SIG-M5 treated with dmso at 0.1 percent for 504 hours (cell line): ENCODE measurements around the gene HIGD1C.
"Not testable (repeated sequence)": the region's sequence is repeated elsewhere in the genome, so short reads cannot be mapped to it uniquely, and the experiment has no call there.

Experiments used
- DNase-seq: peaks from one replicate; lab custom pipeline; 2025; ENCODE audit not compliant: unreplicated experiment; lab: John Stamatoyannopoulos, UW

HIGD1C gene

GRCh38 chr12:50933459-50934124 is 18.8 kb upstream of the HIGD1C start:
- no peak for DNase-seq

- peak; percentile 75 for DNase-seq
Measured at GRCh38 chr12:50934371-50934851, 17.9 kb upstream of the HIGD1C start.

- DNase-seq: peak; percentile 68
Measured at GRCh38 chr12:50934981-50935807, 17.1 kb upstream of the HIGD1C start.

DNA sequence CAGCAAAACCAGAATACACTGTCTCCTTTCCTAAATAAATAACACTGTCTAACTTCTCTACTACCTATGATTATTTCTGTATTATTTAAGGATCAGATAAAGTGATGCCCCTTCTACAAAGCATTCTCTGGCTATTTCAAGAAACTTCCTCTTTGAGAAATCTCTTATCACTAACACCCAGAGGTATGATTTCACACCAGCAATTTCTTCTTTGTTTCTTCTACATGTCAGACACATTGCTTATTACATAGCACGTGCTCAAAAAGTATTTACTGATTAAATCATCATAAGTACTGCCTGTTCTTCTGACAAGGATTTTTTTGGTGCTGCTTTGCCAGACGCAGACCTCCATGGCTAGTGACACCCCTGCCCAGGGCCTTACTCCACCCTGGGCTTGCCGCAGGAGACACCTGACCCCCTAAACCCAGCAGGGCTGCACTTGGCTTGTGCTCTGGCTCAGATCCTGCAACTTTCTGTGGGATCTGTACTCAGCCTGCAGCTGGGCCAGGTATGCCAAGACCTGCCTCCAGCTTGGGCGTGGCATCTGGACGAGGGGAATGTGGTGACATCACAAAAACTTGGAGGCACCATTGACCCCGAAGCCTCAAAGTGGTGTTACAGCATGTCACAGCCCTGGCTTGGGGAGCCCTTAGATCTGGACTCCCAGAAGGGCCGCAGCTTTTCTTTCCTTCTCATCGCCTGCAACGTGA is 15.4 kb upstream of the HIGD1C start:
- DNase-seq: peak; percentile 35

GRCh38 chr12:50937653-50938052 is 14.7 kb upstream of the HIGD1C start:
- DNase-seq: no peak

- no peak for DNase-seq
Measured at GRCh38 chr12:50947933-50948626, 4.3 kb upstream of the HIGD1C start.

GRCh38 chr12:50948798-50949197 is 3.5 kb upstream of the HIGD1C start:
- DNase-seq: no peak

DNA sequence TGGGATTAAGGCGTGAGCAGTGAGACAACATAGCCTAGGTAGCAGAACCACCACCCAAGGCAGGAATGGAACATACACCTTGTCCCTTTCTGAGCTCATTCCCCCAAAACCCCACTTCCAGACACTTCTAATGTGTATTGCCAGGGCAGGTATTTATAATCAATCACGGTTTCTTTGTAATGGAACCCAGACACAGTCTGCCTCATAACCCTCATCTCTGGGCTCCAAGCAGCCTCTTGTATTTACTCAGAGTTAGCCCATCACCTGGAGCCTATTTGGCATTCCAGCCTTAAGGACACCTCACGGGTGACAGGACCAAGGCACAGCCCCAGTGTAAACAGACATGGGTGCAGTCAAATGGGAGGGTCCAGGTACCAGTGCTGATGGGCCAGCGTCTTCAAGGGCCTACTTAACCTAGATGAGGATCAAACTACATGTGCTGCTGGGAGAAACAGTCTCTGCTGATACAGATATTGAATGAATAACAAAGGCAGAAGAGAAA is 2.5 kb upstream of the HIGD1C start:
- no peak for DNase-seq

DNA sequence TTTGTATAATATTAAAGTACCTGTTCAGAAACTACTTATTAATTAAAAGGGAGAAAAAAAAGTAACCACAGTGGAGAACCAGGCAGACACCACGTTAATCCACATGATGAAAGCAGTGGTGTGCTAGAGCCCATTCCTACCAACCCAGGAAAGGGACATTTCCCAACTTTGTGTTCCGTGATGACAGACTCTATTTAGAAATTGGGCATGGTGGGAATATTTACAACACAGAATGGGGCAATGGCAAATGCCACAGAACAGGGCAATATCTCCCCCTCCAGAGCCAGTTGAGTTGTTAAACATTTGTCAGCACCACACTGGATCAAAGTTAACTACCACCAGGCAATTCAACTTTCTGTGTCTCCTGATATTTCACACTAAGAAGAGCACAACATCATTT is 1.2 kb upstream of the HIGD1C start:
- DNase-seq: peak; percentile 21

- no peak for DNase-seq
Measured at GRCh38 chr12:50953047-50953446, 703 bp downstream of the HIGD1C start.

- not testable (repeated sequence) for DNase-seq
Measured at GRCh38 chr12:50954789-50955188, 2.4 kb downstream of the HIGD1C start.

- no peak for DNase-seq
Measured at GRCh38 chr12:50955288-50955687, 2.9 kb downstream of the HIGD1C start.

DNA sequence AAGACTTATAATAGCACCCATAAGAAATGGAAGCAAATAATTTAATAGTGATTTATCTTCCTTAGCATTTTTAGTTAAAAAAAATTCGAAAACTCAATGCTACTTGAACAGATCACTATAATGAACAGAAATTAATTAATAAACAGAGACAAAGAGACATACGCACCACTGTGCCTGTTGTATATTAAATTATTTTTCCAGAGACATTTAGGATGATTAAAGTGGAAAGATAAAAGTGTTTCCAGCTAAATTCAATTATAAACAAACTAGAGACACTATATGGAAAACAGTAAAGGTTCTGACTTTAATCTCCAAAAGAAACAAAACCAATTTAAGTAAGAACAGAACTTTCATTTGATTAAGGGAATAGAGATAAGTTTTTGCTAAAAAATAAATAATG is 3.4 kb downstream of the HIGD1C start:
- no peak for DNase-seq

DNA sequence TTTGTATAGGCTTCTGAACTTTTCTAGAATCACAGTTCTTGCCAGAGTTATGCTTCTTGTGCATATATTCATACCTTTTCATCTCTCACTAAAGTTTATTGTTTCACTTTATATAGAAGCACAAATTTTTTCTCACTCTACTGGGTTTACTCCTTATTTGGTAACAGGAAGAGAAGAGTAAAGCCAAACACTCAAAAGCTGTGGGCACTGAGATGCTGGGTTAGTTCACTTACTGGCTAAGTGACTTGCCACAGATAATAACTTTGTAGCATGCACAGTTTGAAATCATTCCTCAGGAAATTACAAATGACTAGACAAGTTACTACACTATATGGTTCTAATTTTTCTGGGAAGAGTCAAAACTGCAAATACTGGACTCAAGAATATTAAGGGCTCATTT is 7.8 kb downstream of the HIGD1C start:
- no peak for DNase-seq

DNA sequence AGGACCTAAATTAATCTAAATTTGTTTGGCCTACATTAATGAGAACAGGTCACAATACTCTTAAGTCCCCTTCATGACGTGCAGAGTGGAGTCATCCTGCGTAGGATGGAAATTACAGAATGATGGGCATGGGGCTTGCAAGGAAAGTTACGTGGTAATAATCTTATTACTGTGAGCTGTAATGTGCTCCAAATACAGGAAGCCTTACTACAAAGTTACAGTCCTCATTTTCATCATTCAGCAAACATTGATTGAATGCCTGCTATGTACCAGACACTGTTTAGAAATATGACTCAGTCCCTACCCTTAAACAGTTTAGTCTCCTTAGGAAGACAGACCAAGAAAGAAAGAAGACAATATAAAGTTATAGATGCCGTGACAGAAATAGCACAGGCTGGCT is 9.4 kb downstream of the HIGD1C start:
- no peak for DNase-seq

DNA sequence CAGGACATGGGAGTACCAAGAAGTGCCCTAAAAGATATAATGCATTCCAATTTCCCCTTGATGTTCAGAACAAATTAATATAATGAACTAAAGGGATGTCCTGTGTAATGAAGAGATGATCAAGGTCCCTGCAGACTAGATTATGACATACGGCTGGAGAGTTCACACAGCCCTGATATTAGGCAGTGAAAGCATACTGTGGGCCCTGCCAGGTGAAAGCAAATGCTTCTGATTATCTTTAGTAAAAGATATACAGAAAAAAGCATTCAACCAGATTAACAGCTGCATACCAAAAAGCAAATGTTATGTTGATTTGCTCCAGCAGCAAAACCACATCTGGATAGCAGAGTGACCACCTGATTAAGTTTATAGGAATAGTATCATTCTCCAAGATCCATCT is 12.1 kb downstream of the HIGD1C start:
- no peak for DNase-seq

DNA sequence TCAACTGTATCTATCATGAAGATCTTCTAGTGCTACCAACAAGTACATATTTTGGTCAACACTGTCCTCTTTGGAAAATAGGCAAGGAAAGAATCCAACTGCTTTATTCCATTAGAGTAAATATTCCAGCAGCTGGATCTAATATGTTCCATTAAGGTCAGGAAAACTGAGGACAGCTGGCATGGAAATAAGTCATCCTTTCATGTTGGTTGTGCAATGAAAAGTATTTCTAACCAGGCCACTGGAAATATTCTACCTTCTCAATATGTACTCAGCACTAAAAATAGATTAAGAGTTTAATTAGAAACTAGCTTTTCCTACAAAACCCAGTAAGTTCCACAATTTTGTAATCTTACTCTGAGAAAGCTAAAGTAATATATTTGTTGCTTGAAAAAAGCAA is 19.6 kb downstream of the HIGD1C start:
- no peak for DNase-seq

DNA sequence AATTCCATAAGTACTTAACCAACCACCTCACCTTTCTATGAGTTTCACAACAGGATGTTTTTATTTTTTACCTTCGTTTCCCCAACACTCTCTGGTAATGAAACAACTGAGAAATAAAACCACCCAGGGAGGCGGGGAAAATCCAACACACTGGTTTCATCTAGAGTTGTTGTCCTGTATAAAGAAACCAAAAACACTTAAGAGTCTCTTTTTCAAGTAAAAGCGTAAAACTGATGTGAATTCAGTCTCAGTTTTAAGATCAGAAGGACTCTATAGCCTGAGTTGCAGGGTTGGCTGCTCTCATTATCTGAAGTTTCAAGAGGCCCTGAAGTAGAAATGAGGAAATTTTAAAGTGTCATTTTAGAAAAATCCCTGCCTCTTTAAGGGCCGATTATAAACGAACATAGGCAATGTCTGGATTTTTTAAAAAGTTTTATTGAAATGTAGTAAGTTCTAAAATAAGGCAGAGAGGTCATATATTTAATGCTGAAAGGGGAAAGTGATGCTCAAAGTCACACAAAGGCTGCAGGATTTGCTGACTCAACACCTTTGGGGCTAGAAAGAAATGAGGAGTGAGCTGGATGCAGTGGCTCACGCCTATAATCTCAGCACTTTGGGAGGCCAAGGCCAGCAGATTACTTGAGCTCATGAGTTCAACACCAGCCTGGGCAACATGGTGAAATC is 27.2 kb downstream of the HIGD1C start:
- no peak for DNase-seq

GRCh38 chr12:50980545-50980944 is 28.2 kb downstream of the HIGD1C start:
- no peak for DNase-seq
